Stomach (tissue), 9 donors: ENCODE measurements around the gene BICD1. TPM values are rescaled to one million over a fixed set of nuclear protein-coding genes. Genes with fewer than 3 reads are reported as not detected.

Experiments
- DNase-seq, 2 donors: peaks; one replicate each; pipeline versions ENCODE4 v3.0.0 to v3.0.0-alpha.2; 2013 to 2019
- H3K27ac ChIP-seq, 5 donors: fragments of 200-600 bp in 4 of 5; sonication (generic) in 4 of 5; one replicate each; pipeline ENCODE4 v1.5.1; 2013 to 2019; ENCODE audit warnings: mild to moderate bottlenecking in 1 of 5, moderate library complexity in 1 of 5
- H3K27me3 ChIP-seq, 3 donors: fragments of 200-600 bp; sonication (generic); one replicate each; pipeline ENCODE4 v1.5.1; 2017 to 2019; ENCODE audit warnings: mixed run types in 1 of 3
- H3K36me3 ChIP-seq, 4 donors: fragments of 200-600 bp; sonication (generic); 1 replicate in 3 of 4; 2 replicates in 1 of 4; pipeline ENCODE4 v1.5.1; 2016 to 2019
- H3K4me1 ChIP-seq, 4 donors: fragments of 200-600 bp; sonication (generic); one replicate each; pipeline ENCODE4 v1.5.1; 2016 to 2019
- H3K4me3 ChIP-seq, 4 donors: fragments of 200-600 bp; sonication (generic) in 3 of 4; one replicate each; pipeline ENCODE4 v1.5.1; 2016 to 2019; ENCODE audit warnings: mild to moderate bottlenecking in 1 of 4
- H3K9me3 ChIP-seq, 4 donors: fragments of 200-600 bp; sonication (generic); one replicate each; pipeline ENCODE4 v1.5.1; 2016 to 2019
- EP300 ChIP-seq: sonication (generic); formaldehyde crosslinking; IDR thresholded peaks from one replicate; pipeline ENCODE4 v1.6.1; 2017; ENCODE audit warnings: antibody characterized with exemption
- POLR2A ChIP-seq, 4 donors: fragments of 450-650 bp; IDR thresholded peaks; one replicate each; pipeline ENCODE4 v1.6.1; 2016; ENCODE audit warnings: antibody characterized with exemption in 4 of 4, control low read depth in 2 of 4, mild to moderate bottlenecking in 1 of 4, moderate library complexity in 1 of 4
- POLR2AphosphoS5 ChIP-seq, 3 donors: sonication (generic); formaldehyde crosslinking; IDR thresholded peaks; one replicate each; pipeline ENCODE4 v1.6.1; 2016; ENCODE audit warnings: antibody characterized with exemption in 3 of 3
- WGBS, 5 donors: extraction: QIAGEN DNeasy Blood & Tissue Kit in 3 of 5; methylation state at CpG; one replicate each; pipeline versions ENCODE4 v1.1.5 to v1.1.7; 2013 to 2018; 5-methylcytosine and 5-hydroxymethylcytosine counted together
- intact Hi-C: fragments of 100-400 bp; cut with DNase I; formaldehyde crosslinking; loops from one replicate; pipeline ENCODE4 v1.15.1; 2023; ENCODE audit warnings: low total_unique reads
- polyA plus RNA-seq, 3 donors: library from polyadenylated mRNA; stranded (reverse); fragments of 200-250 nt; gene quantifications; one replicate each; pipeline ENCODE4 v1.2.3, GENCODE V29; 2013
- total RNA-seq, 5 donors: library from RNA; depleted of rRNA; stranded (reverse); fragments of >200 nt; gene quantifications; one replicate each; pipeline versions ENCODE4 v1.1.0 to v1.2.3, GENCODE V29; 2014 to 2016
- TF ChIP-seq, protein P1 (sequence below), 7 experiments: fragments of 450-650 bp in 4 of 7; fragments of 200-600 bp in 3 of 7; sonication (generic) in 3 of 7; IDR thresholded peaks; one replicate each; pipeline ENCODE4 v1.5.1; 2016 to 2019; ENCODE audit warnings: antibody characterized with exemption in 7 of 7, control low read depth in 2 of 7, mild to moderate bottlenecking in 1 of 7
- donor health status: healthy with polysubstance abuse.
- donor health status: Bipolar disorder and iron deficiency.
- donor health status: healthy.

BICD1 gene
- total and polyA plus RNA-seq, 8 donors = 1.6 to 17.3 (median 2.1) TPM

GRCh38 chr12:32110942-32111341 is 4.3 kb downstream of the BICD1 start:
- 36 to 70% (median 42%) methylated on average over 2 of the region's 2 CpGs for WGBS, 5 donors
- DNase-seq = no peak
- H3K27ac ChIP-seq = no peak overlapping the region
- H3K4me3 ChIP-seq = no peak overlapping the region
- intact Hi-C loops = no loop called here
- H3K36me3 ChIP-seq = peaks cover 0 to 4% (median 0%) of the 10 kb centered on the region in 4 donors
- TF ChIP-seq POLR2A (IDR thresholded peaks at IDR 0.05) (no peak), POLR2AphosphoS5 (IDR thresholded peaks at IDR 0.05) (no peak), EP300 (no peak)
- TF ChIP-seq, protein P1, sequence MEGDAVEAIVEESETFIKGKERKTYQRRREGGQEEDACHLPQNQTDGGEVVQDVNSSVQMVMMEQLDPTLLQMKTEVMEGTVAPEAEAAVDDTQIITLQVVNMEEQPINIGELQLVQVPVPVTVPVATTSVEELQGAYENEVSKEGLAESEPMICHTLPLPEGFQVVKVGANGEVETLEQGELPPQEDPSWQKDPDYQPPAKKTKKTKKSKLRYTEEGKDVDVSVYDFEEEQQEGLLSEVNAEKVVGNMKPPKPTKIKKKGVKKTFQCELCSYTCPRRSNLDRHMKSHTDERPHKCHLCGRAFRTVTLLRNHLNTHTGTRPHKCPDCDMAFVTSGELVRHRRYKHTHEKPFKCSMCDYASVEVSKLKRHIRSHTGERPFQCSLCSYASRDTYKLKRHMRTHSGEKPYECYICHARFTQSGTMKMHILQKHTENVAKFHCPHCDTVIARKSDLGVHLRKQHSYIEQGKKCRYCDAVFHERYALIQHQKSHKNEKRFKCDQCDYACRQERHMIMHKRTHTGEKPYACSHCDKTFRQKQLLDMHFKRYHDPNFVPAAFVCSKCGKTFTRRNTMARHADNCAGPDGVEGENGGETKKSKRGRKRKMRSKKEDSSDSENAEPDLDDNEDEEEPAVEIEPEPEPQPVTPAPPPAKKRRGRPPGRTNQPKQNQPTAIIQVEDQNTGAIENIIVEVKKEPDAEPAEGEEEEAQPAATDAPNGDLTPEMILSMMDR (IDR thresholded peaks at IDR 0.05) = no peak
- H3K9me3 ChIP-seq = no peaks in the 10 kb centered on the region
- no peaks in the 10 kb centered on the region for H3K27me3 ChIP-seq
- H3K4me1 ChIP-seq = peaks cover 10 to 43% (median 27%) of the 10 kb centered on the region in 4 donors

- Histone ChIP-seq H3K4me3 (no peak overlapping the region), H3K36me3 (peaks cover 0 to 4% (median 0%) of the 10 kb centered on the region in 4 donors), H3K27ac (peak overlapping the region in 3 of 5 donors; percentile 47 to 63 (median 59)), H3K4me1 (peaks cover 0 to 21% (median 5%) of the 10 kb centered on the region in 4 donors), H3K9me3 (no peaks in the 10 kb centered on the region), H3K27me3 (no peaks in the 10 kb centered on the region)
- intact Hi-C loops = no loop called here
- peak; percentile 63 to 81 for DNase-seq
- WGBS, 5 donors = 37 to 45% (median 40%) methylated on average over 6 of the region's 6 CpGs
- TF ChIP-seq EP300 (no peak), POLR2AphosphoS5 (IDR thresholded peaks at IDR 0.05) (peak; percentile 30 to 81 (median 53))
These were observed 8.9 kb downstream of the BICD1 start for GRCh38 chr12:32115404-32116104.

GRCh38 chr12:32116897-32117296 is 10.2 kb downstream of the BICD1 start:
- 81 to 91% (median 86%) methylated on average over 3 of the region's 3 CpGs for WGBS, 5 donors
- Histone ChIP-seq H3K27me3 (no peaks in the 10 kb centered on the region), H3K4me1 (peaks cover 0 to 21% (median 5%) of the 10 kb centered on the region in 4 donors), H3K4me3 (no peak overlapping the region), H3K9me3 (no peaks in the 10 kb centered on the region), H3K36me3 (peaks cover 0 to 4% (median 0%) of the 10 kb centered on the region in 4 donors), H3K27ac (peak overlapping the region in 2 of 5 donors; percentile 20 to 63)
- DNase-seq = no peak
- TF ChIP-seq EP300 = no peak
- TF ChIP-seq POLR2A (IDR thresholded peaks at IDR 0.05) = no peak
- no peak for TF ChIP-seq POLR2AphosphoS5 (IDR thresholded peaks at IDR 0.05)
- TF ChIP-seq, protein P1 (IDR thresholded peaks at IDR 0.05) = no peak
- intact Hi-C loops = no loop called here

- H3K9me3 ChIP-seq = no peaks in the 10 kb centered on the region
- H3K4me3 ChIP-seq = no peak overlapping the region
- intact Hi-C loops = no loop called here
- H3K27me3 ChIP-seq = no peaks in the 10 kb centered on the region
- H3K4me1 ChIP-seq = peaks cover 0 to 21% (median 5%) of the 10 kb centered on the region in 4 donors
- TF ChIP-seq POLR2AphosphoS5 (IDR thresholded peaks at IDR 0.05) (no peak), POLR2A (IDR thresholded peaks at IDR 0.05) (no peak), EP300 (no peak)
- TF ChIP-seq, protein P1 (IDR thresholded peaks at IDR 0.05) = no peak
- DNase-seq = no peak
- H3K27ac ChIP-seq = no peak overlapping the region
- 83 to 97% (median 95%) methylated on average over 3 of the region's 3 CpGs for WGBS, 5 donors
- peaks cover 0 to under 1% (median 0%) of the 10 kb centered on the region in 4 donors for H3K36me3 ChIP-seq
These were observed 10.7 kb downstream of the BICD1 start for GRCh38 chr12:32117316-32117715.

DNA sequence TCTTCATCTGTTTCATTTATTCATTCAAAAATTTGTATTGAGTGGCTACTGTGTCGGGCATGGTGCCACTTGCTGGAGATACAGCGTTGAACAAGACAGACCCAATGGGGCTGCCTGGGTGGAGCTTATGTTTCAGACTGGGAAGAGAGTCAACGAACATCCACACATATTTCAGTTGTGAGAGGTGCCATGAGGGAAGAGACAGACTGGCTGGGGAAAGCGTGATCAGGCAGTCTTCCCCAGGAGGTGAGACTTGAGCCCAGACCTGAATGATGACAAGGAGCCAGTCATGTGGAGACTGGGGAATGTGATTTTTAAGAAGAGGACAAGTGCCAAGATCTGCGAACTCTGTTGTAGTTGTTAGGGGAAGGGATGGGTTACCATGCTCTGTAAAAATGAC is 12.2 kb downstream of the BICD1 start:
- no peaks in the 10 kb centered on the region for H3K9me3 ChIP-seq
- no peak overlapping the region for H3K4me3 ChIP-seq
- intact Hi-C loops = no loop called here
- TF ChIP-seq, protein P1 (IDR thresholded peaks at IDR 0.05) = no peak
- TF ChIP-seq POLR2AphosphoS5 (IDR thresholded peaks at IDR 0.05) = no peak
- no peak for TF ChIP-seq EP300
- TF ChIP-seq POLR2A (IDR thresholded peaks at IDR 0.05) = no peak
- no peak overlapping the region for H3K27ac ChIP-seq
- DNase-seq = no peak
- H3K36me3 ChIP-seq = no peaks in the 10 kb centered on the region
- 92 to 97% (median 93%) methylated on average over 5 of the region's 5 CpGs for WGBS, 5 donors
- no peaks in the 10 kb centered on the region for H3K27me3 ChIP-seq
- H3K4me1 ChIP-seq = peaks cover 0 to 21% (median 5%) of the 10 kb centered on the region in 4 donors
